ENCODE results near the gene CDHR3.
A peak's percentile ranks its signal among the peaks of the same experiment; 100 is the strongest.
"Not testable (repeated sequence)": the region's sequence is repeated elsewhere in the genome, so short reads cannot be mapped to it uniquely, and the experiment has no call there.

Gene CDHR3

GRCh38 chr7:105955651-105956466 is 7.2 kb upstream of the CDHR3 start:
- not testable (repeated sequence) for H3K14ac ChIP-seq (ENCODE audit: low read length); H3K79me1 ChIP-seq (ENCODE audit: low read depth, low read length); H3K4ac ChIP-seq (ENCODE audit: low read length); H3K9ac ChIP-seq (ENCODE audit: low read depth, low read length, poor library complexity); H2AFZ ChIP-seq (ENCODE audit: low read length); H2BK120ac ChIP-seq (ENCODE audit: low read depth, low read length); H3K9me3 ChIP-seq (replicated peaks in 1 of 2; ENCODE audit: control insufficient read depth in 2 of 2, insufficient read depth in 1 of 2, low read depth in 1 of 2, low read length in 2 of 2); H3K4me1 ChIP-seq (ENCODE audit: control insufficient read depth in 2 of 2, insufficient read depth in 1 of 2, low read depth in 1 of 2, low read length in 2 of 2); H3K27ac ChIP-seq (replicated peaks; ENCODE audit: low read length); H3K4me2 ChIP-seq (ENCODE audit: insufficient read depth, low read length, poor library complexity, severe bottlenecking); H2BK15ac ChIP-seq (ENCODE audit: low read length); H2AK5ac ChIP-seq (ENCODE audit: low read depth, low read length); H2BK5ac ChIP-seq (ENCODE audit: low read length); H3K18ac ChIP-seq (ENCODE audit: low read length); H3K36me3 ChIP-seq (replicated peaks in 1 of 2; ENCODE audit: control insufficient read depth in 2 of 2, insufficient read depth in 2 of 2, low read length in 2 of 2); H3K27me3 ChIP-seq (ENCODE audit: control insufficient read depth in 3 of 3, insufficient read depth in 3 of 3, low read depth in 1 of 3, low read length in 3 of 3); H3K4me3 ChIP-seq (ENCODE audit: low read length in 2 of 2); H4K91ac ChIP-seq (ENCODE audit: low read depth, low read length, poor library complexity); DNase-seq (ENCODE audit: low spot score); H3K23ac ChIP-seq (ENCODE audit: low read depth, low read length, poor library complexity); H4K8ac ChIP-seq (ENCODE audit: low read depth, low read length); H2BK12ac ChIP-seq (ENCODE audit: low read length)
- WGBS, 2 donors (ENCODE audit: extremely low coverage in 2 of 2, insufficient read length in 2 of 2, insufficient replicate concordance in 1 of 2), result no CpG with 5 or more reads among the region's 52 CpGs

- Histone ChIP-seq H3K14ac (ENCODE audit: low read length) (no peak overlapping the region), H3K23ac (ENCODE audit: low read depth, low read length, poor library complexity) (no peak overlapping the region), H3K9ac (ENCODE audit: low read depth, low read length, poor library complexity) (no peak overlapping the region), H3K18ac (ENCODE audit: low read length) (no peak overlapping the region), H3K4ac (ENCODE audit: low read length) (no peak overlapping the region), H2AFZ (ENCODE audit: low read length) (no peak overlapping the region), H3K4me3 (ENCODE audit: low read length in 2 of 2) (no peak overlapping the region), H3K4me2 (ENCODE audit: insufficient read depth, low read length, poor library complexity, severe bottlenecking) (no peak overlapping the region), H2BK15ac (ENCODE audit: low read length) (no peak overlapping the region), H3K27me3 (ENCODE audit: control insufficient read depth in 3 of 3, insufficient read depth in 3 of 3, low read depth in 1 of 3, low read length in 3 of 3) (peaks cover 0 to 5% (median 0%) of the 10 kb centered on the region in 3 experiments), H3K9me3 (replicated peaks in 1 of 2; ENCODE audit: control insufficient read depth in 2 of 2, insufficient read depth in 1 of 2, low read depth in 1 of 2, low read length in 2 of 2) (no peaks in the 10 kb centered on the region), H2BK5ac (ENCODE audit: low read length) (no peak overlapping the region), H4K91ac (ENCODE audit: low read depth, low read length, poor library complexity) (no peak overlapping the region), H2BK120ac (ENCODE audit: low read depth, low read length) (no peak overlapping the region), H3K27ac (replicated peaks; ENCODE audit: low read length) (no peak overlapping the region), H3K4me1 (ENCODE audit: control insufficient read depth in 2 of 2, insufficient read depth in 1 of 2, low read depth in 1 of 2, low read length in 2 of 2) (no peaks in the 10 kb centered on the region), H2AK5ac (ENCODE audit: low read depth, low read length) (no peak overlapping the region), H4K8ac (ENCODE audit: low read depth, low read length) (no peak overlapping the region), H3K79me1 (ENCODE audit: low read depth, low read length) (no peaks in the 10 kb centered on the region), H2BK12ac (ENCODE audit: low read length) (no peak overlapping the region), H3K36me3 (replicated peaks in 1 of 2; ENCODE audit: control insufficient read depth in 2 of 2, insufficient read depth in 2 of 2, low read length in 2 of 2) (no peaks in the 10 kb centered on the region)
- DNase-seq (ENCODE audit: low spot score), result no peak
- no CpG with 5 or more reads among the region's 3 CpGs for WGBS, 2 donors (ENCODE audit: extremely low coverage in 2 of 2, insufficient read length in 2 of 2, insufficient replicate concordance in 1 of 2)
Observed at GRCh38 chr7:105958012-105958411, 5.1 kb upstream of the CDHR3 start.

GRCh38 chr7:105962353-105962752 is 711 bp upstream of the CDHR3 start:
- Histone ChIP-seq H3K9ac (ENCODE audit: low read depth, low read length, poor library complexity) (no peak overlapping the region), H3K79me1 (ENCODE audit: low read depth, low read length) (no peaks in the 10 kb centered on the region), H3K23ac (ENCODE audit: low read depth, low read length, poor library complexity) (peak overlapping the region; percentile 92), H3K14ac (ENCODE audit: low read length) (no peak overlapping the region), H2BK12ac (ENCODE audit: low read length) (no peak overlapping the region), H2BK15ac (ENCODE audit: low read length) (no peak overlapping the region), H2BK5ac (ENCODE audit: low read length) (no peak overlapping the region), H3K4me2 (ENCODE audit: insufficient read depth, low read length, poor library complexity, severe bottlenecking) (no peak overlapping the region), H2AK5ac (ENCODE audit: low read depth, low read length) (no peak overlapping the region), H4K8ac (ENCODE audit: low read depth, low read length) (no peak overlapping the region), H3K36me3 (replicated peaks in 1 of 2; ENCODE audit: control insufficient read depth in 2 of 2, insufficient read depth in 2 of 2, low read length in 2 of 2) (no peaks in the 10 kb centered on the region), H3K4ac (ENCODE audit: low read length) (peak overlapping the region; percentile 53), H3K27ac (replicated peaks; ENCODE audit: low read length) (no peak overlapping the region), H4K91ac (ENCODE audit: low read depth, low read length, poor library complexity) (no peak overlapping the region), H3K4me3 (ENCODE audit: low read length in 2 of 2) (no peak overlapping the region), H3K9me3 (replicated peaks in 1 of 2; ENCODE audit: control insufficient read depth in 2 of 2, insufficient read depth in 1 of 2, low read depth in 1 of 2, low read length in 2 of 2) (no peaks in the 10 kb centered on the region), H3K4me1 (ENCODE audit: control insufficient read depth in 2 of 2, insufficient read depth in 1 of 2, low read depth in 1 of 2, low read length in 2 of 2) (no peaks in the 10 kb centered on the region), H3K18ac (ENCODE audit: low read length) (peak overlapping the region; percentile 52), H2AFZ (ENCODE audit: low read length) (no peak overlapping the region), H2BK120ac (ENCODE audit: low read depth, low read length) (no peak overlapping the region), H3K27me3 (ENCODE audit: control insufficient read depth in 3 of 3, insufficient read depth in 3 of 3, low read depth in 1 of 3, low read length in 3 of 3) (peaks cover 0 to 8% (median 0%) of the 10 kb centered on the region in 3 experiments)
- DNase-seq (ENCODE audit: low spot score), result no peak
- WGBS, 2 donors (ENCODE audit: extremely low coverage in 2 of 2, insufficient read length in 2 of 2, insufficient replicate concordance in 1 of 2), result no CpG with 5 or more reads among the region's 7 CpGs

DNA sequence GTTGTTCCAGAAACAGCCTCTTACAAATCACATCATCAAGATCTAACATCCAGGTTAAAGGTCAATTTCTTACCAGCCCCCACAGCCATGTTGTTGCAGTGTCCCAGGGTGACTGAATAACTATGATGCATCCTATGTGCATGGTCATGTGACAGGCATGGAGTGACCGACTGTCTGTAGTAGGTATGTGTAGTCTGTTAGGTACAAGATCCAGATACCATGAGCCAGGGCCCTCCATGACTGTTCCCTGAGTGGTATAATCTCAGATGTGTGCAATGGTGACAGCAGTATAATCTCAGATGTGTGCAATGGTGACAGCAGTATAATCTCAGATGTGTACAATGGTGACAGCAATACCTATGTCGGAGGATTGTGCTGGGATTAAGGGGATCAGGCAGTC is 8.8 kb downstream of the CDHR3 start:
- Histone ChIP-seq H3K27me3 (ENCODE audit: control insufficient read depth in 3 of 3, insufficient read depth in 3 of 3, low read depth in 1 of 3, low read length in 3 of 3) (no peaks in the 10 kb centered on the region), H2BK12ac (ENCODE audit: low read length) (no peak overlapping the region), H3K4me2 (ENCODE audit: insufficient read depth, low read length, poor library complexity, severe bottlenecking) (no peak overlapping the region), H3K27ac (replicated peaks; ENCODE audit: low read length) (no peak overlapping the region), H3K36me3 (replicated peaks in 1 of 2; ENCODE audit: control insufficient read depth in 2 of 2, insufficient read depth in 2 of 2, low read length in 2 of 2) (no peaks in the 10 kb centered on the region), H2AK5ac (ENCODE audit: low read depth, low read length) (no peak overlapping the region), H4K8ac (ENCODE audit: low read depth, low read length) (no peak overlapping the region), H3K18ac (ENCODE audit: low read length) (no peak overlapping the region), H3K4ac (ENCODE audit: low read length) (no peak overlapping the region), H3K14ac (ENCODE audit: low read length) (no peak overlapping the region), H3K4me1 (ENCODE audit: control insufficient read depth in 2 of 2, insufficient read depth in 1 of 2, low read depth in 1 of 2, low read length in 2 of 2) (no peaks in the 10 kb centered on the region), H2BK5ac (ENCODE audit: low read length) (no peak overlapping the region), H3K79me1 (ENCODE audit: low read depth, low read length) (no peaks in the 10 kb centered on the region), H3K9ac (ENCODE audit: low read depth, low read length, poor library complexity) (no peak overlapping the region), H2BK120ac (ENCODE audit: low read depth, low read length) (no peak overlapping the region), H3K4me3 (ENCODE audit: low read length in 2 of 2) (no peak overlapping the region), H4K91ac (ENCODE audit: low read depth, low read length, poor library complexity) (no peak overlapping the region), H3K9me3 (replicated peaks in 1 of 2; ENCODE audit: control insufficient read depth in 2 of 2, insufficient read depth in 1 of 2, low read depth in 1 of 2, low read length in 2 of 2) (no peaks in the 10 kb centered on the region), H2AFZ (ENCODE audit: low read length) (no peak overlapping the region), H2BK15ac (ENCODE audit: low read length) (peak overlapping the region; percentile 23), H3K23ac (ENCODE audit: low read depth, low read length, poor library complexity) (no peak overlapping the region)
- no CpG with 5 or more reads among the region's 2 CpGs for WGBS, 2 donors (ENCODE audit: extremely low coverage in 2 of 2, insufficient read length in 2 of 2, insufficient replicate concordance in 1 of 2)
- no peak for DNase-seq (ENCODE audit: low spot score)
